Measurements from ENCODE around the gene FLT3.
"Not testable (repeated sequence)": the region's sequence is repeated elsewhere in the genome, so short reads cannot be mapped to it uniquely, and the experiment has no call there.

The FLT3 gene

DNA sequence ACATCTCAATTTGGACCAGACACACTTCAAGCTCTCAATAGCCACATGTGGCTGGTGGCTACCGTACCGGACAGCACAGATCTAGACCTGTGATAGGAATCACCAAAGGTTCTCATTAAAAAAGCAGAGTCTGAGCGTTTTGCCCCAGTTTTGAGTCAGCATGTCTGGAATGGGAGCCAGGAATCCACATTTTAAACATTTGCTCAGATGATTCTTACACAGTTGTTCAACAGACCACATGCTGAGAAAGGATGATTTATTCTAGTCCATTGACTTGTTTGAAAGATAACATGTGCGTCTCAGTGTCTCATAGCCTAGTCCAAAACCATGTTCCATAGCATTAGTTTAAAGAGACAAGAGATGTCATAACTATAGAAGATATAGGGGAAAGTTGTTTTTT, 53.4 kb downstream of the FLT3 start:
- Mint-ChIP-seq H3K9me3 (no peaks in the 10 kb centered on the region), H3K27ac (no peak overlapping the region), H3K4me3 (no peak overlapping the region), H3K27me3 (ENCODE audit: low read depth) (peaks cover 18% of the 10 kb centered on the region), H3K36me3 (ENCODE audit: low read depth) (no peaks in the 10 kb centered on the region), H3K4me1 (ENCODE audit: low read depth) (peaks cover 11% of the 10 kb centered on the region)
- no peak for DNase-seq (ENCODE audit: low spot score)

DNA sequence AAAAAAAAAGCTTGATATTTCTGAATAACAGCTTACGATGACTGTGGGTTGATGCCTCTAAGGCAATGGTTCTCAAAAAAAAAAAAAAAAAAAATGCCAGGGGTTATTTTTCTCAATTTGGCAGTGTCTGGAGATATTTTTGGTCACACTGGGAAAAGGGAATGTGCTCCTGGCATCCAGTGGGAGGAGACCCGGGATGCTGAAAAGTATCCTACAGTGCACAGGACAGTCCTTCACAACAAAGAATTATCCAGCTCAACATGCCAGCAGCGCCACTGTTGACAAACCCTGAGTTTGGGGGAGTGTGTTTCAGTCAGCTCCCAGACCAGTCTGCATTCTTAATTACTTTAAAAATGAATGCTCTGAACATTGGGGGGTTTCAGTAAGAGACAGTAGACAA, 54.5 kb downstream of the FLT3 start:
- no peak for DNase-seq (ENCODE audit: low spot score)
- no peak overlapping the region for H3K27ac Mint-ChIP-seq
- no peaks in the 10 kb centered on the region for H3K36me3 Mint-ChIP-seq (ENCODE audit: low read depth)
- H3K4me3 Mint-ChIP-seq: no peak overlapping the region
- peaks cover 11% of the 10 kb centered on the region for H3K4me1 Mint-ChIP-seq (ENCODE audit: low read depth)
- no peaks in the 10 kb centered on the region for H3K9me3 Mint-ChIP-seq
- peaks cover 18% of the 10 kb centered on the region for H3K27me3 Mint-ChIP-seq (ENCODE audit: low read depth)

DNA sequence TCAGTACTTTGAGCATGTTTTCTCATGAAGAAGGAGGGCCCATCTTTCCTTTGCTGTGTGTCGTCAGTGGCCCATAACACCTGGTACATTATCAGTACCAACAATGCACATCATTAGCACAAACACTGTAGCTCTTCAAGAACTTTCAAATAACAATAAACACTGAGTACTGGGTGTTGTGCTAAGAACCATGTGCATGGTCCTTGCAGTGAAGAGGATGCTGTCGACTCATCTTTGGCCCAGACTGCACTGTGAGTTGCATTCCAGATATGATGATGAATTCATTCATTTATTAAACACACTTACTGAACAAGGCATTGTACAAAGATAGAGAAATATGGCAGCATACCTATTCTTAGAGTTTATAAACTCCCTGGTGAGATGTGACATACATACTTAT, 55.8 kb downstream of the FLT3 start:
- no peak overlapping the region for H3K4me3 Mint-ChIP-seq
- H3K9me3 Mint-ChIP-seq: no peaks in the 10 kb centered on the region
- peaks cover 14% of the 10 kb centered on the region for H3K27me3 Mint-ChIP-seq (ENCODE audit: low read depth)
- no peak for DNase-seq (ENCODE audit: low spot score)
- H3K36me3 Mint-ChIP-seq (ENCODE audit: low read depth): no peaks in the 10 kb centered on the region
- H3K27ac Mint-ChIP-seq: no peak overlapping the region
- peaks cover 11% of the 10 kb centered on the region for H3K4me1 Mint-ChIP-seq (ENCODE audit: low read depth)

DNA sequence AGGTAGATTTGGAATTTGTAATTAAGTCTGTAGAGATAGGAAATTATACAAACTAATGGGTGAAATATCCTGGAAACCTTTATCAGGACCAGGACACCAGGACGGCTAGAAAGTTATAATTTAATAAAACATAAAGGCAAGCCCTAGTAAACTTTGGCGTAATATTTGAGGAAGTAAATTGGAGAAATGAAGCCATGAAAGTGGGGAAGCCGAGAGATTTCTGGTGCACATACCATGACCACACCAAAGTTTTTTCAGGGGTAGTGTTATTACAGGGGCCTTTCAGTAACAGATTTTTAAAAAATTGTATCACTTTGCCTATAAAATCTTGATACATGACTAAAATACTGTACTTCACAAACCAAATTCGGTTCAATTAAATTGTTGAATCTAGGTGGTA, 57.2 kb downstream of the FLT3 start:
- Mint-ChIP-seq H3K9me3 (no peaks in the 10 kb centered on the region), H3K4me1 (ENCODE audit: low read depth) (peaks cover 6% of the 10 kb centered on the region), H3K4me3 (no peak overlapping the region), H3K36me3 (ENCODE audit: low read depth) (no peaks in the 10 kb centered on the region), H3K27me3 (ENCODE audit: low read depth) (peaks cover 11% of the 10 kb centered on the region), H3K27ac (no peak overlapping the region)
- DNase-seq (ENCODE audit: low spot score): no peak

DNA sequence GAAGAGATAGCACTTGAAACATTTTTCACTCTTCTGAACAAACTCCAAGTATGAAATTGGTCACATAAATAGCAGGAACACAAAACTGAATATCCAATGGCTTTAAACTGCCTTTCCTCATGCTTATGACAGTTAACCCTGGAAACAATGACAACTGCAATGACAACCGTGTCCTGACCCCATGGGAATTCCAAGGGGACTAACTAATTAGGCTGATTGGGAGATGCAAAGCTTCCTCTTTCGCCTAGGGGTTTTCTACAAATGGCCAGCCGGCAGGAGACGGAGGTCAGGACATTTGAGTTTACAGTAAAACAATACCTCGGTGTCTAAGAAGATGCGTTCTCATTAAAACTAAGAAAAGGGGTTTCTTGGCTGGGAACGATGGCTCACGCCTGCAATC, 58.9 kb downstream of the FLT3 start:
- Mint-ChIP-seq H3K4me3 (no peak overlapping the region), H3K9me3 (no peaks in the 10 kb centered on the region), H3K36me3 (ENCODE audit: low read depth) (no peaks in the 10 kb centered on the region), H3K27me3 (ENCODE audit: low read depth) (peaks cover 11% of the 10 kb centered on the region), H3K27ac (no peak overlapping the region), H3K4me1 (ENCODE audit: low read depth) (no peaks in the 10 kb centered on the region)
- no peak for DNase-seq (ENCODE audit: low spot score)

DNA sequence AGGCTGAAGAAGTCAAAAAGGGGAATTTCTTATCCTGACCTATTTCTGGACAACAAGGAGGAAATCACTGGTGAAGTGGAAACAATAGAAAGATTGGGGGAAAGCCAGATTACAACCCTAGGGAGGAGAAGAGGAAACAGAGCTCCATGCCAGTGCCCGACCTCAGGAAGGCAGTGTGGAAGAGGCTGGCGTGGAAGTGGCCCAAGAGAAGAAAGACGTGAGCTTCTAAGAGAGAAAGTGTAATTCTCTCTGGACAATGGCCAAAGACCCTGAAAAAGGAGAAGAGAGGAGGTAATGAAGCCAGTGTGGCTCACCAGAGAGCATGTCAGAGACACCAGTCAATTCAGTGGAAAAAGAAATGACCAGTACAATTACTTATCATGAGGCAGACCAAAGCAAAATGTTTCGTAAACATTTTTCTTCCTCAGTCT, 59.3 kb downstream of the FLT3 start:
- Mint-ChIP-seq H3K27me3 (ENCODE audit: low read depth) (peaks cover 11% of the 10 kb centered on the region), H3K36me3 (ENCODE audit: low read depth) (no peaks in the 10 kb centered on the region), H3K9me3 (no peaks in the 10 kb centered on the region), H3K4me1 (ENCODE audit: low read depth) (no peaks in the 10 kb centered on the region), H3K4me3 (no peak overlapping the region), H3K27ac (no peak overlapping the region)
- no peak for DNase-seq (ENCODE audit: low spot score)

DNA sequence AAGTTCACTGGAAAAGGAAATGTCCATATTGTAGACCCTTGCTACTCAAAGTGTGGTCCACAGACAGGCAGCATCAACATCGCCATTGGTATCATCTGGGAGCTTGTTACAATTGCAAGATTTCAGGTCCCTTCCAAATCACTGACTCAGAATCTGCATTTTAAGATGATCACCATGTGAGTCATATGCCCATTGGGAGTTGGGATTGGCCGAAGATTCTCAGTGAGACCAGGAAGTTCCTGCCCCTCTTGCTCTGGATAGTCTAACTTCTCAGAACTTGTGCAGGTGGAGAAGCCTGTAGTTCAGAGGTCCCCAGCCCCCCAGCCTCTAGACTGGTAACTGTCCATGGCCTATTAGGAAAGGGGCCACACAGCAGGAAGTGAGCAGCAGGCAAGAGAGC, 63.0 kb downstream of the FLT3 start:
- Mint-ChIP-seq H3K9me3 (no peaks in the 10 kb centered on the region), H3K27ac (no peak overlapping the region), H3K4me1 (ENCODE audit: low read depth) (no peaks in the 10 kb centered on the region), H3K36me3 (ENCODE audit: low read depth) (no peaks in the 10 kb centered on the region), H3K4me3 (no peak overlapping the region), H3K27me3 (ENCODE audit: low read depth) (peaks cover 6% of the 10 kb centered on the region)
- no peak for DNase-seq (ENCODE audit: low spot score)

DNA sequence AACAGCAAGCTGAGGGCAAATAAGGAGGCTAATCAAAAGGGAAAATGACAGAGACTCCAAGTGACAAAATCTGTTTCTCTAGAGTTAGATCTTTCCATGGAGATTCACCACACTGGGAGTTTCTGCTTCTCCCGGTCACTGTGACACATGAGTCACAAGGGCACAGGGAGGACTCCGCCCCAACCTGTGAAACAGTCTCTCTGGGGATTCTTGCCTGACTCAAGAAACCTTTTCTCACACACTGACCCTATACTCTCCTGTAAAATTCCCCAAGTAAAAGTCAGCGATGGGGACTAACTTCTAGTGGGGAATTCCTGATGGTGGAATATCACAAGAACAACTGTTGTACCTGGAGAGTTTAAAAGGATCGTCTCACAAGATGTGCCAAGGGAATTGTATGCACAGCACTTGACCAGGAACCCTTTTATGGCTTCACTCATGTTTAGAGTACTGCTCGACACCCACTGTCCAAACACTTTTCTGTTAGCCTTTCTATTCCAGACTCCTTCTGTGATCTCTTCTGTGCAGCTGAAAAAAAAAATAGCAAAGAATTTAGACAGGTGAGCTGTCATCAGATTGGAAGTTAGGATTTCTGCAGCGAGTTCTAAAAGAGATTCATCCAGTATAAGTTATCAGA, 65.1 kb downstream of the FLT3 start:
- H3K27me3 Mint-ChIP-seq (ENCODE audit: low read depth): peaks cover 9% of the 10 kb centered on the region
- no peak overlapping the region for H3K27ac Mint-ChIP-seq
- no peaks in the 10 kb centered on the region for H3K9me3 Mint-ChIP-seq
- DNase-seq (ENCODE audit: low spot score): no peak
- H3K4me1 Mint-ChIP-seq (ENCODE audit: low read depth): no peaks in the 10 kb centered on the region
- H3K4me3 Mint-ChIP-seq: no peak overlapping the region
- H3K36me3 Mint-ChIP-seq (ENCODE audit: low read depth): no peaks in the 10 kb centered on the region

DNA sequence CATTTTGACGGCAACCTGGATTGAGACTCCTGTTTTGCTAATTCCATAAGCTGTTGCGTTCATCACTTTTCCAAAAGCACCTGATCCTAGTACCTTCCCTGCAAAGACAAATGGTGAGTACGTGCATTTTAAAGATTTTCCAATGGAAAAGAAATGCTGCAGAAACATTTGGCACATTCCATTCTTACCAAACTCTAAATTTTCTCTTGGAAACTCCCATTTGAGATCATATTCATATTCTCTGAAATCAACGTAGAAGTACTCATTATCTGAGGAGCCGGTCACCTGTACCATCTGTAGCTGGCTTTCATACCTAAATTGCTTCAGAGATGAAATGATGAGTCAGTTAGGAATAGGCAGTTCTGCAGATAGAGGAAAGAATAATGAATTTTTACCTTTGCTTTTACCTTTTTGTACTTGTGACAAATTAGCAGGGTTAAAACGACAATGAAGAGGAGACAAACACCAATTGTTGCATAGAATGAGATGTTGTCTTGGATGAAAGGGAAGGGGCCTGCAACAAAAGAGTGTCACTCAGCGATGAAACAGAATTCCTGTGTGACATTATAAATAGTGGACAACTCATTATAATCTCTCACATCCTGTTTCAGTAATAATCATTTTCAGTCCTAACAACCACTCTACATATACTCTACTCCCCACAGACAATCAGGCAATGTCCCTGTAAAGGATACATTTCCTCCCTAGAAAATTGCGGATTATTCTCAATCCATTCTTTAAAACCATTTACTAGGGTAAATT, 66.3 kb downstream of the FLT3 start:
- no peak for DNase-seq (ENCODE audit: low spot score)
- H3K4me1 Mint-ChIP-seq (ENCODE audit: low read depth): no peaks in the 10 kb centered on the region
- no peak overlapping the region for H3K27ac Mint-ChIP-seq
- H3K9me3 Mint-ChIP-seq: no peaks in the 10 kb centered on the region
- H3K4me3 Mint-ChIP-seq: no peak overlapping the region
- H3K27me3 Mint-ChIP-seq (ENCODE audit: low read depth): peaks cover 9% of the 10 kb centered on the region
- no peaks in the 10 kb centered on the region for H3K36me3 Mint-ChIP-seq (ENCODE audit: low read depth)

DNA sequence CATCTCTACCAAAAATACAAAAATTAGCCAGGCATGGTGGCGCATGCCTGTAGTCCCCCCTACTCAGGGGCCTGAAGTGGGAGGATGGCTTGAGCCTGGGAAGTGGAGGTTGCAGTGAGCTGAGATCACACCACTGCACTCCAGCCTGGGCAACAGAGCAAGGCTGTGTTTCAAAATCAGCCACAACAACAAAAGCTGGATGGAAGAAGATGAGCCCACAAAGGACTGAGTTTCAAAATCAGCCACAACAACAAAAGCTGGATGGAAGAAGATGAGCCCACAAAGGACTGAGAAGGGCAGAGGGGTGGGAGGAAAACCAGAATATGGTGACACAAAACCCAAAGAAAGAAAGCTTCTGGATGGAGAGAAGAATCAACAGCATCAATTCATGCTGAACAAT, 67.9 kb downstream of the FLT3 start:
- not testable (repeated sequence) for H3K27ac Mint-ChIP-seq; H3K9me3 Mint-ChIP-seq; H3K27me3 Mint-ChIP-seq (ENCODE audit: low read depth); H3K36me3 Mint-ChIP-seq (ENCODE audit: low read depth); DNase-seq (ENCODE audit: low spot score); H3K4me3 Mint-ChIP-seq; H3K4me1 Mint-ChIP-seq (ENCODE audit: low read depth)

DNA sequence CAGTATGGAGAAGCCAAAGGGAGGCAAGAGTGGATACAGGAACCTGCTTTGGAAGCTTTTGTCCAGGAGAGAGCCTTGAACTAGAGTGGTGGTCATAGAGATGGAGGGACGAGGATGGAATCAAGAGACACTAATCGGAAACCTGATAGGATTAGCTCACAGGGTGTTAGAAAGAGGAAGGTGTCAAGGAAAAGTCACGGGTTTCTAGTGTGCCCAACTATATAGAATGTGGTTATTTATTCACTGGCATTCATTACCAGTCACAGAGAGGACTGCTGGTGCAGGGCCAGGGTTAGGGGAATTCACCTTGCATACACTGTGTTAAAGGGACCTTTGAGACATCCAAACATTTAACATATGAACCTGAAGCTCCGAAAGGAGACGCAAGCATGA, 68.5 kb downstream of the FLT3 start:
- no peaks in the 10 kb centered on the region for H3K36me3 Mint-ChIP-seq (ENCODE audit: low read depth)
- H3K9me3 Mint-ChIP-seq: no peaks in the 10 kb centered on the region
- no peak overlapping the region for H3K4me3 Mint-ChIP-seq
- no peak for DNase-seq (ENCODE audit: low spot score)
- no peaks in the 10 kb centered on the region for H3K4me1 Mint-ChIP-seq (ENCODE audit: low read depth)
- H3K27ac Mint-ChIP-seq: no peak overlapping the region
- H3K27me3 Mint-ChIP-seq (ENCODE audit: low read depth): peaks cover 9% of the 10 kb centered on the region

DNA sequence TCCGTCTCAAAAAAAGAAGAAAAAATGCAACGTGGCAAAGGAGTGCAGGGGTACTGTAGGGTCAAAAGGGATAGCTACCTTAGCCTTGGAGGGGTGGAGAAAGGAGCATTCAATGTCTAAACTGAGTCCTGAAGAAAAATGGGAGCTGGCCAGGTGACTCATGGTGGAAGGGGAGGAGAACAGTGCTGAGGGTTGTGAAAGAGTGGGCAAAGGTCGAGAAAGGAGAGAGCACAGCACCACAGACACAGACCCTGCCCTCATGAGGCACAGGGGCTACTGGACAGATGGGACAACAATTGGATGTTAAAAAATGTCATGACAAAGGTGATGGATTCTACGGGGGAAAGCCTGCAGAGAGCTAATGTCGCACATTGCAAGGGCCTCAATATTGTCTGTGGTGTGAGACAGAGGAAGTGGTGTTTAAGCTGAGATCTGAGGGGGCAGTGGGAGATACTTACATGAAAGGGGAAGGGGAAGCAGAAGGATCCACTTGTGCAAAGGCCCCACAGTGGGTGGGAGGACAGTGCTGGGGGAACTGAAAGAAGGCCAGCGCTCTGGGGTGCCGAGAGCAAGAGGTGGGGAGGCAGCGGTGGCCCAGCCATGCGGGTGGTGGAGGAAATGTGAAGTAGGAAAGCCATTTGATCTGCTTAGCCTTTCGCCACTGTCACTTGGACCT, 69.0 kb downstream of the FLT3 start:
- H3K27ac Mint-ChIP-seq: no peak overlapping the region
- no peaks in the 10 kb centered on the region for H3K4me1 Mint-ChIP-seq (ENCODE audit: low read depth)
- no peaks in the 10 kb centered on the region for H3K36me3 Mint-ChIP-seq (ENCODE audit: low read depth)
- no peak overlapping the region for H3K4me3 Mint-ChIP-seq
- no peak for DNase-seq (ENCODE audit: low spot score)
- H3K9me3 Mint-ChIP-seq: no peaks in the 10 kb centered on the region
- peaks cover 9% of the 10 kb centered on the region for H3K27me3 Mint-ChIP-seq (ENCODE audit: low read depth)

DNA sequence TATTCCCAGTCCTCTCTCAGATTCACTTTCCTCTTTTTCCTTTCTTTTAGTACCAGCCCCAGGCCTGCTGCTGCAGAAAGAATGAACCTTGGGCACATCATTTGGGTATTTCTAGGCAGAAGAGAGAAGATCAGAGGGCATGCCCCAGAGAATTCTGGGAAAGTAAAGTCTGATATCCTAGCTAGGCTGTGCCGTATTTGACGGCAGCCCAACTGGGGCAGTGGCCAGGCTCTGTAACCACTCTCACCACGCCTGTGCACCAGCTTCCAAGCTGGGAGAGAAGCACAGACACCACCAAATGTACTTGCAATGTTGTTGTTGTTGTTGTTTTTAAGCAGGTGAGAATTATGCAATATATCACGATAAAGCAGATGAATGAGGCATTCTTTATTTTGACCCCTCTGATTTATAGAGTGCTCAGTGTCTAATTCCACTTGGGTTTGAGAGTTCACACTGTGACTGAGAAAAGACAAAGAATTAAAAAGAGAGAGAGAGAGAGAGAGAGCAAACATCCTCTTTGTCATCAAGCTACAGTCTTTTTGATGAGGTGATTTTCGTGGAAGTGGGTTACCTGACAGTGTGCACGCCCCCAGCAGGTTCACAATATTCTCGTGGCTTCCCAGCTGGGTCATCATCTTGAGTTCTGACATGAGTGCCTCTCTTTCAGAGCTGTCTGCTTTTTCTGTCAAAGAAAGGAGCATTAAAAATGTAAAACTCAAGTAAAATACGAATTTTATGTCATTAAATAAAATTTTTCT, 72.6 kb downstream of the FLT3 start:
- Mint-ChIP-seq H3K4me1 (ENCODE audit: low read depth) (no peaks in the 10 kb centered on the region), H3K4me3 (no peak overlapping the region), H3K27me3 (ENCODE audit: low read depth) (peaks cover 5% of the 10 kb centered on the region), H3K36me3 (ENCODE audit: low read depth) (no peaks in the 10 kb centered on the region), H3K9me3 (no peaks in the 10 kb centered on the region), H3K27ac (no peak overlapping the region)
- no peak for DNase-seq (ENCODE audit: low spot score)

DNA sequence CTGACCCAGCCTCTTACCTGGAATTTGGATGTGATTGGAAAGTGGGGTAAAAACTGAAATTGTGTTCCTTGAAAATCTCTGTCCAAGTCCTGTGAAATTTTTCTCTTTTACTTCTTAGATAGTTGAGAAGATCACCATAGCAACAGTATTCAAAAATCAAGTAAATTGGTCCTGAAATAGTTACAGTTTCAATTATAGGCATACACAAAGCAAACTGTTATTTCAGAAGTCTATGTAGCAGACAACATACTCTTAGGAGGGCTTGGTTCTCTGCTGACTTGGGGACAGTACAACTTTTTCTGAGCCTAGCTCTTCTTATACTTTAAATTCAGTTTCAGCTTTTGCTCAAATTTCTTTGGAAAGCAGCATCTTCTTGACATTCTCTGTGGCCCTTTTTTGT, 73.3 kb downstream of the FLT3 start:
- H3K4me1 Mint-ChIP-seq (ENCODE audit: low read depth): no peaks in the 10 kb centered on the region
- H3K36me3 Mint-ChIP-seq (ENCODE audit: low read depth): no peaks in the 10 kb centered on the region
- H3K27me3 Mint-ChIP-seq (ENCODE audit: low read depth): peaks cover 7% of the 10 kb centered on the region
- DNase-seq (ENCODE audit: low spot score): no peak
- H3K4me3 Mint-ChIP-seq: no peak overlapping the region
- no peaks in the 10 kb centered on the region for H3K9me3 Mint-ChIP-seq
- no peak overlapping the region for H3K27ac Mint-ChIP-seq
